Measurements from ENCODE around the gene MED27.
A peak's percentile ranks its signal among the peaks of the same experiment; 100 is the strongest.

The MED27 gene

GRCh38 chr9:132079391-132080091 lies at the start of gene MED27:
Gene MED27 (minus strand): TSS chr9:132079867. CDS start chr9:132079844, 23 bp downstream.
- peak; percentile 95 for DNase-seq

- no peak for DNase-seq
These were observed 48.3 kb upstream of the MED27 start for GRCh38 chr9:132127888-132128534.

GRCh38 chr9:132126680-132127236 lies 47.1 kb upstream of the MED27 start:
- DNase-seq = no peak

- peak; percentile 45 for DNase-seq
These were observed 46.4 kb upstream of the MED27 start for GRCh38 chr9:132125944-132126679.

- DNase-seq = no peak
These were observed 45.7 kb upstream of the MED27 start for GRCh38 chr9:132125361-132125760.

GRCh38 chr9:132124800-132125199 lies 45.1 kb upstream of the MED27 start:
- no peak for DNase-seq

GRCh38 chr9:132121021-132121420 lies 41.4 kb upstream of the MED27 start:
- no peak for DNase-seq

- no peak for DNase-seq
These were observed 38.0 kb upstream of the MED27 start for GRCh38 chr9:132117694-132118093.

GRCh38 chr9:132116583-132116982 lies 36.9 kb upstream of the MED27 start:
- DNase-seq = no peak

GRCh38 chr9:132114102-132114707 lies 34.5 kb upstream of the MED27 start:
- peak; percentile 50 for DNase-seq

- DNase-seq = no peak
These were observed 29.6 kb upstream of the MED27 start for GRCh38 chr9:132109291-132109690.

- DNase-seq = no peak
These were observed 29.1 kb upstream of the MED27 start for GRCh38 chr9:132108728-132109127.

- DNase-seq = no peak
These were observed 20.2 kb upstream of the MED27 start for GRCh38 chr9:132099741-132100407.

GRCh38 chr9:132099167-132099566 lies 19.5 kb upstream of the MED27 start:
- no peak for DNase-seq

GRCh38 chr9:132094314-132094791 lies 14.7 kb upstream of the MED27 start:
- DNase-seq = no peak

- DNase-seq = no peak
These were observed 11.1 kb upstream of the MED27 start for GRCh38 chr9:132090771-132091170.

- DNase-seq = no peak
These were observed 7.9 kb upstream of the MED27 start for GRCh38 chr9:132087438-132088030.

- DNase-seq = no peak
These were observed 2.5 kb upstream of the MED27 start for GRCh38 chr9:132082188-132082587.

GRCh38 chr9:132078699-132079356 lies 839 bp downstream of the MED27 start:
- DNase-seq = peak; percentile 14

- DNase-seq = peak; percentile 45
These were observed 1.6 kb downstream of the MED27 start for GRCh38 chr9:132077881-132078698.
